Fibroblast of mammary gland (primary cell): ENCODE results near the gene RABGGTA.

ENCODE experiments used
- DNase-seq: peaks from one replicate; pipeline ENCODE4 v3.0.0-alpha.2; 2010; ENCODE audit warnings: low read depth
- H3K4me3 ChIP-seq: 2 replicates; pipeline ENCODE4 v1.5.1; 2011; ENCODE audit warnings: low read depth, mild to moderate bottlenecking, low read length, moderate library complexity; ENCODE audit not compliant: control insufficient read depth
- TF ChIP-seq, protein P1 (sequence below): conservative IDR thresholded peaks from 2 replicates; pipeline ENCODE4 v1.5.1; 2011; ENCODE audit warnings: low read depth, low read length, inconsistent platforms; ENCODE audit not compliant: control insufficient read depth, insufficient read depth

Gene RABGGTA

GRCh38 chr14:24234095-24235005 lies 37.0 kb downstream of the RABGGTA start:
- H3K4me3 ChIP-seq: no peak overlapping the region
- TF ChIP-seq, protein P1, sequence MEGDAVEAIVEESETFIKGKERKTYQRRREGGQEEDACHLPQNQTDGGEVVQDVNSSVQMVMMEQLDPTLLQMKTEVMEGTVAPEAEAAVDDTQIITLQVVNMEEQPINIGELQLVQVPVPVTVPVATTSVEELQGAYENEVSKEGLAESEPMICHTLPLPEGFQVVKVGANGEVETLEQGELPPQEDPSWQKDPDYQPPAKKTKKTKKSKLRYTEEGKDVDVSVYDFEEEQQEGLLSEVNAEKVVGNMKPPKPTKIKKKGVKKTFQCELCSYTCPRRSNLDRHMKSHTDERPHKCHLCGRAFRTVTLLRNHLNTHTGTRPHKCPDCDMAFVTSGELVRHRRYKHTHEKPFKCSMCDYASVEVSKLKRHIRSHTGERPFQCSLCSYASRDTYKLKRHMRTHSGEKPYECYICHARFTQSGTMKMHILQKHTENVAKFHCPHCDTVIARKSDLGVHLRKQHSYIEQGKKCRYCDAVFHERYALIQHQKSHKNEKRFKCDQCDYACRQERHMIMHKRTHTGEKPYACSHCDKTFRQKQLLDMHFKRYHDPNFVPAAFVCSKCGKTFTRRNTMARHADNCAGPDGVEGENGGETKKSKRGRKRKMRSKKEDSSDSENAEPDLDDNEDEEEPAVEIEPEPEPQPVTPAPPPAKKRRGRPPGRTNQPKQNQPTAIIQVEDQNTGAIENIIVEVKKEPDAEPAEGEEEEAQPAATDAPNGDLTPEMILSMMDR: no peak
- DNase-seq: no peak

- H3K4me3 ChIP-seq: peak overlapping the region; percentile 92
- no peak for DNase-seq
- TF ChIP-seq, protein P1: no peak
Observed at GRCh38 chr14:24233538-24233866, 37.9 kb downstream of the RABGGTA start.

GRCh38 chr14:24232645-24233537 lies 38.5 kb downstream of the RABGGTA start, which contains the start of gene GMPR2:
Gene GMPR2, plus strand, starts transcription at chr14:24232929. Its CDS starts 325 bp downstream, at chr14:24233254.
- peak; percentile 7 for DNase-seq
- TF ChIP-seq, protein P1: no peak
- peak within 1 kb of the TSS; percentile 92 for H3K4me3 ChIP-seq

DNA sequence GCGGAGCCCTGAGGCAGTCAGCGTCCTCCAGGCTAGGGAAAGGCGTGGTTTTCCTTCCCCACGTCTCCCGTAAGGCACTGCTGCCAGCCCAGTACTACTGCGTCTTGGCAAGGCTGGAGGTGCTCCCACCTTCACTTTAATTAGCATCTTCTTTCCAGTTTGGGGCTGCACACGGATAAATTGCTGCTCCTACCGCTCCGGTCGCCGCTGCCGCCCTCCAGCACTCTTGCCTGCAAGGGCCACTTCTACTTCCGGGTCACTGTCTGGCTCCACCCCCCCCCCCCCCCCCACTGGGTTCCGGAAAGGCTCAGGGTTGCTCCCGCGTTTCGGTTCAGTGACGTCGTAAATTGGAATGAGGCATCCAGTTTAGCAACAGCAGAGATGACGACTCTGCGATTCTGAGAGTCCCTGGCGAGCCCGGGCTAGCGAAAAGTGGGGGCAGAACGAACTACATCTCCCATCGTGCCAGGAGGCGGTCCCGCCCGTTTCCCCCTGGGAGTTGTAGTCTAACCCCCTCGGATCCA lies 39.2 kb downstream of the RABGGTA start, which contains the start of gene NEDD8:
Gene NEDD8, minus strand, starts transcription at position 247 of the 524 bp plus-strand sequence. Its CDS starts 100 bp downstream, at position 147.
- DNase-seq: peak; percentile 98
- TF ChIP-seq, protein P1: no peak
- H3K4me3 ChIP-seq: peak within 1 kb of the TSS; percentile 92

GRCh38 chr14:24231263-24232120 lies 39.9 kb downstream of the RABGGTA start:
- TF ChIP-seq, protein P1: no peak
- no peak for DNase-seq
- H3K4me3 ChIP-seq: peak overlapping the region; percentile 92

GRCh38 chr14:24228902-24229301 lies 42.5 kb downstream of the RABGGTA start:
- no peak overlapping the region for H3K4me3 ChIP-seq
- no peak for DNase-seq
- TF ChIP-seq, protein P1: no peak
